ENCODE results near the gene OR6B3. TPM values are rescaled to one million over a fixed set of nuclear protein-coding genes. Genes with fewer than 3 reads are reported as not detected.
"Not testable (repeated sequence)": the region's sequence is repeated elsewhere in the genome, so short reads cannot be mapped to it uniquely, and the experiment has no call there.

The OR6B3 gene
- total RNA-seq, 1 donor from 2014 or later = not detected

DNA sequence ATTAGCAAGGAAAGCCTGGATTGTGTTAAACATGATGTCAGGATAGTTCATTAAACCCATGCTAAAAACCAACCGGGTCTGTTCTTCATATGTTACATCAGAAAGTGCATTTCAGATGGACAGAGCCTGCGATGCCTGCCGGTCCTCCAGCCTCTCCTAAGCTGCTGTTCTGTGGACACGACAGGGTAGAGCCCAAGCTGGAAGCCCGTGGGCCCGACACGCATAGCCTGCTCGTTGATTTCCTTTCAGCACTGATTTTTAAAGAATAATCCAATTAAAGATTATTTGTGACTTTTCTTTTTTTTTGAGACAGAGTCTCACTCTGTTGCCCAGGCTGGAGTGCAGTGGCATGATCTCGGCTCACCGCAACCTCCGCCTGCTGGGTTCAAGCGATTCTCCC, 797 bp downstream of the OR6B3 start:
- Histone ChIP-seq H3K4me1 (no peaks in the 10 kb centered on the region), H3K4me3 (no peak overlapping the region), H3K9me3 (no peaks in the 10 kb centered on the region), H3K36me3 (no peaks in the 10 kb centered on the region), H3K27me3 (no peaks in the 10 kb centered on the region), H3K27ac (no peak overlapping the region)
- DNase-seq (ENCODE audit: low spot score in 2 of 2) = no peak
- intact Hi-C loops (cut with DNase I) = no loop called here
- TF ChIP-seq, protein P1, sequence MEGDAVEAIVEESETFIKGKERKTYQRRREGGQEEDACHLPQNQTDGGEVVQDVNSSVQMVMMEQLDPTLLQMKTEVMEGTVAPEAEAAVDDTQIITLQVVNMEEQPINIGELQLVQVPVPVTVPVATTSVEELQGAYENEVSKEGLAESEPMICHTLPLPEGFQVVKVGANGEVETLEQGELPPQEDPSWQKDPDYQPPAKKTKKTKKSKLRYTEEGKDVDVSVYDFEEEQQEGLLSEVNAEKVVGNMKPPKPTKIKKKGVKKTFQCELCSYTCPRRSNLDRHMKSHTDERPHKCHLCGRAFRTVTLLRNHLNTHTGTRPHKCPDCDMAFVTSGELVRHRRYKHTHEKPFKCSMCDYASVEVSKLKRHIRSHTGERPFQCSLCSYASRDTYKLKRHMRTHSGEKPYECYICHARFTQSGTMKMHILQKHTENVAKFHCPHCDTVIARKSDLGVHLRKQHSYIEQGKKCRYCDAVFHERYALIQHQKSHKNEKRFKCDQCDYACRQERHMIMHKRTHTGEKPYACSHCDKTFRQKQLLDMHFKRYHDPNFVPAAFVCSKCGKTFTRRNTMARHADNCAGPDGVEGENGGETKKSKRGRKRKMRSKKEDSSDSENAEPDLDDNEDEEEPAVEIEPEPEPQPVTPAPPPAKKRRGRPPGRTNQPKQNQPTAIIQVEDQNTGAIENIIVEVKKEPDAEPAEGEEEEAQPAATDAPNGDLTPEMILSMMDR (IDR thresholded peaks at IDR 0.05) = no peak

DNA sequence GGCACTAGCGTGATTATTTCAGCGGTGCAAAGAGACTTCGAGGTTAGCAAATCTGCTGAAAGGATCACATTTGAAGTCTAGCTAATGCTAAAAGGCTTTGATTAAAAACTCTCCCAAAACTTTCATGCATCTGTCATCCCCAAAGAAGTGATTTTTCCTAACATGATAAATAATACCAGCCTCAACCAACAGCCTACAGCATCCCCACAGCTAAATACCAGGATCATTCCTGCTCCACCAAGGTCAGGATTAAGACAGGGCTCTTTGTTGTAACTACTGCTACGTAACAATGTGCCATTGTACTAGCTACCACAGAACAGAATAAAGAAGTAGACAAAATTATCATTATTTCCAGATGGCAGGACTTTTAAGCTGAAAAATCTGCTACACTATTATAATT, 1.6 kb downstream of the OR6B3 start:
- TF ChIP-seq, protein P1 (IDR thresholded peaks at IDR 0.05) = no peak
- H3K9me3 ChIP-seq = no peaks in the 10 kb centered on the region
- no peaks in the 10 kb centered on the region for H3K36me3 ChIP-seq
- intact Hi-C loops (cut with DNase I) = no loop called here
- no peak overlapping the region for H3K4me3 ChIP-seq
- no peaks in the 10 kb centered on the region for H3K4me1 ChIP-seq
- DNase-seq (ENCODE audit: low spot score in 2 of 2) = no peak
- H3K27ac ChIP-seq = no peak overlapping the region
- H3K27me3 ChIP-seq = no peaks in the 10 kb centered on the region

DNA sequence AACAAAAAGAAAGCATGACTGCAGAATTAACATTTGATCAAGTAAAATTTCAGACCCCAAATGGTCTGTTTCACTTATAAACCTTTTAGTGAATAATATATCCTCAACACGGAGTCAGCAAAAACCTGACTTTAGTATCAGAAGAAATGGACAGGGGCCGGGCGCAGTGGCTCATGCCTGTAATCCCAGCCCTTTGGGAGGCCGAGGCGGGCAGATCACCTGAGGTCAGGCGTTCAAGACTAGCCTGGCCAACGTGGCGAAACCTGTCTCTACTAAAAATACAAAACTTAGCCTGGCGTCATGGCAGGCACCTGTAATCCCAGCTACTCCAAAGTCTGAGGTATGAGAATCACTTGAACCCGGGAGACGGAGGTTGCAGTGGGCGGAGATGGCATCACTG, 3.0 kb downstream of the OR6B3 start:
- Histone ChIP-seq H3K9me3 (no peaks in the 10 kb centered on the region), H3K36me3 (no peaks in the 10 kb centered on the region), H3K4me1 (no peaks in the 10 kb centered on the region), H3K27ac (no peak overlapping the region), H3K4me3 (no peak overlapping the region), H3K27me3 (no peaks in the 10 kb centered on the region)
- TF ChIP-seq, protein P1 (IDR thresholded peaks at IDR 0.05) = no peak
- intact Hi-C loops (cut with DNase I) = no loop called here
- no peak for DNase-seq (ENCODE audit: low spot score in 2 of 2)

DNA sequence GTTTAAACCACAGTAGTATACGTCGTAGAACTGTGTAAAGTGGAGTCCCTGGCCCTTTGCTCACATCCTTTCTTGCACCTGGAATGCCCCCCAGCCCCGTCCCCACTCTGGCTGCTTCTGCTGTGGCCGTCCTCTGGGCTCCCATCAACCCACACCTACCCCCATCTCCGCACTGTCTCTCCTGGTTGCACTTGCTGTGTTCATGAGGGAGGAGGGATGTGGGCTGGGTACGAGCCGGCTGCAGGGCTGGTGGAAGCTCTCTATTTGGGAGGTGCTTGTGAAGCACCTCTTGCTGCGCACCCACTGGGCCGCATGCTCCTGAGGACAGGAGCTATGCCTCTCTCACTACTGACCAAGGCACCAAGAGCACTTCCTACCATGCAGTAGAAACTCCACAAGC, 5.1 kb downstream of the OR6B3 start:
- Histone ChIP-seq H3K27ac (no peak overlapping the region), H3K36me3 (no peaks in the 10 kb centered on the region), H3K27me3 (no peaks in the 10 kb centered on the region), H3K4me3 (no peak overlapping the region), H3K4me1 (no peaks in the 10 kb centered on the region), H3K9me3 (no peaks in the 10 kb centered on the region)
- intact Hi-C loops (cut with DNase I) = no loop called here
- TF ChIP-seq, protein P1 (IDR thresholded peaks at IDR 0.05) = no peak
- no peak for DNase-seq (ENCODE audit: low spot score in 2 of 2)

DNA sequence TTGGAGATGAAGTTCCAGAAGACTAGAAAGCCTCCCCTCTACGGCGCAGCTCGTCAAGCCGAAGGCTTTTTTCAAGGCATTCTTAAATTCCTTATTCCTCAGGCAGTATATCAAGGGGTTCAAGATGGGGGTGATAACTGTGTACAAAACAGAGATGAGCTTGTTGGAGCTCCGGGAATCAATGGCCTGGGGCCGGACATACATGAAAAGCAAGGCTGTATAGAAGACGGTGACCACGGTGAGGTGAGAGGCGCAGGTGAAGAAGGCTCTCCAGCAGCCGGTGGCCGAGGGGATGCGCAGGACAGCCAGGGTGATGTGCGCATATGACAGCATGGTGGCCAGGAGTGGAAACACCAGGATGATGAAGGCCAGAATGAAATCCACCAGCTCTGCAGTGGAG, 8.2 kb downstream of the OR6B3 start:
- TF ChIP-seq, protein P1 (IDR thresholded peaks at IDR 0.05) = no peak
- no peaks in the 10 kb centered on the region for H3K27me3 ChIP-seq

DNA sequence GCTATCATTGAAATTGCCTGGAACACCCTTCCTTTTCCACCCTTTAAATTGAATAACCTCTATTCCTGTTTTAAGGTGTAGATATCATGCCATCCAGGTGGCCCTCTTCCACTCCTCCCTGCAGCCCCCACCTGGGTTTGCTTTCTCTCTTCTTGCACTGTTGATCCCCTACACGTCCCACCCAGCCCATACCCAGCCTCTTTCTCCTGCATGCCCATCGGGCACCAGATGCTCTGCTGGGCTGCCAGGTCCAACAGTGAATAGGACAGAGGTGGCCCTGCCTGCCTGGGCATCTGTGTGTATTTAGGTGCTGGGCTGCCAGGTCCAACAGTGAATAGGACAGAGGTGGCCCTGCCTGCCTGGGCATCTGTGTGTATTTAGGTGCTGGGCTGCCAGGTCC, 9.2 kb downstream of the OR6B3 start:
- H3K4me1 ChIP-seq; H3K27ac ChIP-seq; H3K36me3 ChIP-seq; intact Hi-C loops (cut with DNase I); H3K4me3 ChIP-seq; H3K9me3 ChIP-seq; H3K27me3 ChIP-seq; DNase-seq (ENCODE audit: low spot score in 2 of 2): not testable (repeated sequence)

More for the DNA sequence above, 8.2 kb downstream of the OR6B3 start:
- intact Hi-C loops (cut with DNase I) = no loop called here
- no peaks in the 10 kb centered on the region for H3K36me3 ChIP-seq
- no peak overlapping the region for H3K27ac ChIP-seq
- no peaks in the 10 kb centered on the region for H3K9me3 ChIP-seq
- DNase-seq (ENCODE audit: low spot score in 2 of 2) = no peak
- no peak overlapping the region for H3K4me3 ChIP-seq
- H3K4me1 ChIP-seq = no peaks in the 10 kb centered on the region
